HepG2 (cell line): ENCODE results near the gene TAF1D. TPM values are rescaled to one million over a fixed set of nuclear protein-coding genes. Genes with fewer than 3 reads are reported as not detected.

Experiments used
- BORCS8-MEF2B ChIP-seq: sonication (generic); formaldehyde crosslinking; IDR thresholded peaks from 2 replicates; pipeline ENCODE4 v1.8.0; 2022; ENCODE audit warnings: mild to moderate bottlenecking, missing genetic modification reagents
- DMAP1 ChIP-seq: IDR thresholded peaks from 2 replicates; pipeline ENCODE4 v1.6.1; 2016
- FLYWCH1 ChIP-seq: sonication (generic); formaldehyde crosslinking; IDR thresholded peaks from 2 replicates; pipeline ENCODE4 v1.8.1; 2023; ENCODE audit warnings: mild to moderate bottlenecking, missing genetic modification reagents
- FOXM1 ChIP-seq: sonication (generic); formaldehyde crosslinking; IDR thresholded peaks from 2 replicates; pipeline ENCODE4 v1.5.0; 2020; ENCODE audit warnings: missing genetic modification reagents
- KDM5B ChIP-seq: sonication (generic); formaldehyde crosslinking; IDR thresholded peaks from 2 replicates; pipeline ENCODE4 v1.4.0; 2020; ENCODE audit warnings: missing genetic modification reagents, mild to moderate bottlenecking, borderline replicate concordance
- KDM6A ChIP-seq: IDR thresholded peaks from 2 replicates; pipeline ENCODE4 v1.6.1; 2016; ENCODE audit warnings: low read depth
- NFATC3 ChIP-seq: sonication (generic); formaldehyde crosslinking; IDR thresholded peaks from 2 replicates; pipeline ENCODE4 v1.5.1; 2020; ENCODE audit warnings: mild to moderate bottlenecking, missing genetic modification reagents
- NFYB ChIP-seq: sonication (generic); formaldehyde crosslinking; IDR thresholded peaks from 2 replicates; pipeline ENCODE4 v1.4.0; 2020; ENCODE audit warnings: missing genetic modification reagents
- SAP130 ChIP-seq: IDR thresholded peaks from 2 replicates; pipeline ENCODE4 v1.6.1; 2016; ENCODE audit warnings: low read depth
- SIX4 ChIP-seq: sonication (generic); formaldehyde crosslinking; IDR thresholded peaks from 2 replicates; pipeline ENCODE4 v1.4.0; 2020; ENCODE audit warnings: missing genetic modification reagents
- SMAD9 ChIP-seq: sonication (generic); formaldehyde crosslinking; IDR thresholded peaks from 2 replicates; pipeline ENCODE4 v1.5.1; 2020; ENCODE audit warnings: mild to moderate bottlenecking, missing genetic modification reagents
- SMC3 ChIP-seq: IDR thresholded peaks from 2 replicates; pipeline ENCODE4 v1.6.1; 2011; ENCODE audit warnings: low read length, improper control_type of control experiment
- ZBTB7A ChIP-seq: sonication (generic); formaldehyde crosslinking; IDR thresholded peaks from 2 replicates; pipeline ENCODE4 v1.8.0; 2022; ENCODE audit warnings: mild to moderate bottlenecking, missing genetic modification reagents
- ZMYM3 ChIP-seq: sonication (generic); formaldehyde crosslinking; IDR thresholded peaks from 2 replicates; pipeline ENCODE4 v1.5.1; 2020; ENCODE audit warnings: mild to moderate bottlenecking, missing genetic modification reagents
- ZNF136 ChIP-seq: sonication (generic); formaldehyde crosslinking; IDR thresholded peaks from 2 replicates; pipeline ENCODE4 v1.8.1; 2022; ENCODE audit warnings: low read depth, mild to moderate bottlenecking, moderate library complexity, missing genetic modification reagents
- ZNF326 ChIP-seq: sonication (generic); formaldehyde crosslinking; IDR thresholded peaks from 2 replicates; pipeline ENCODE4 v1.4.0; 2020; ENCODE audit warnings: missing genetic modification reagents, borderline replicate concordance
- ZNF367 ChIP-seq: sonication (generic); formaldehyde crosslinking; IDR thresholded peaks from 2 replicates; pipeline ENCODE4 v1.4.0; 2020; ENCODE audit warnings: missing genetic modification reagents, borderline replicate concordance
- ZNF629 ChIP-seq: sonication (generic); formaldehyde crosslinking; conservative IDR thresholded peaks from 2 replicates; pipeline ENCODE4 v1.5.0; 2020; ENCODE audit warnings: missing genetic modification reagents
- ZNF709 ChIP-seq: sonication (generic); formaldehyde crosslinking; IDR thresholded peaks from 2 replicates; pipeline ENCODE4 v1.5.0; 2020; ENCODE audit warnings: mild to moderate bottlenecking, missing genetic modification reagents
- ZNF780A ChIP-seq: sonication (generic); formaldehyde crosslinking; IDR thresholded peaks from 2 replicates; pipeline ENCODE4 v1.8.0; 2022; ENCODE audit warnings: mild to moderate bottlenecking, missing genetic modification reagents, moderate library complexity
- polyA plus RNA-seq, 8 experiments: library from polyadenylated mRNA; depleted of rRNA in 3 of 8; stranded (reverse) in 7 of 8; unstranded in 1 of 8; fragments of >200 nt; fragmentation: Illumina TruSeq in 4 of 8; extraction: Trizol in 4 of 8; gene quantifications; 2 replicates each; pipeline versions ENCODE4 v1.2.1 to v1.2.3, GENCODE V29; 2011 to 2016; ENCODE audit warnings: low read depth in 4 of 8, missing spikeins in 1 of 8, mixed read lengths in 1 of 8; ENCODE audit not compliant: insufficient read depth in 1 of 8
- total RNA-seq, 5 experiments: library from RNA; depleted of rRNA; stranded (reverse); fragments of >200 nt; fragmentation: Illumina TruSeq; extraction: Trizol; gene quantifications; 2 replicates each; pipeline ENCODE4 v1.2.3, GENCODE V29; 2016; ENCODE audit warnings: low read depth in 1 of 5
- TF ChIP-seq, protein P1 (sequence below): sonication (generic); formaldehyde crosslinking; IDR thresholded peaks from 2 replicates; pipeline ENCODE4 v1.4.0; 2020; ENCODE audit warnings: mild to moderate bottlenecking, missing genetic modification reagents
- TF ChIP-seq, protein P2 (sequence below): sonication (generic); formaldehyde crosslinking; IDR thresholded peaks from 2 replicates; pipeline ENCODE4 v1.8.0; 2022; ENCODE audit warnings: missing genetic modification reagents, mild to moderate bottlenecking, moderate library complexity, borderline replicate concordance
- TF ChIP-seq, protein P3 (sequence below): sonication (generic); formaldehyde crosslinking; IDR thresholded peaks from 2 replicates; pipeline ENCODE4 v1.4.0; 2020; ENCODE audit warnings: missing genetic modification reagents

TAF1D gene
- total and polyA plus RNA-seq, 2 of the 13 experiments (the other 11 are each of a cell fraction or from before 2014, with no cell fraction given), result 132 to 207 TPM

DNA sequence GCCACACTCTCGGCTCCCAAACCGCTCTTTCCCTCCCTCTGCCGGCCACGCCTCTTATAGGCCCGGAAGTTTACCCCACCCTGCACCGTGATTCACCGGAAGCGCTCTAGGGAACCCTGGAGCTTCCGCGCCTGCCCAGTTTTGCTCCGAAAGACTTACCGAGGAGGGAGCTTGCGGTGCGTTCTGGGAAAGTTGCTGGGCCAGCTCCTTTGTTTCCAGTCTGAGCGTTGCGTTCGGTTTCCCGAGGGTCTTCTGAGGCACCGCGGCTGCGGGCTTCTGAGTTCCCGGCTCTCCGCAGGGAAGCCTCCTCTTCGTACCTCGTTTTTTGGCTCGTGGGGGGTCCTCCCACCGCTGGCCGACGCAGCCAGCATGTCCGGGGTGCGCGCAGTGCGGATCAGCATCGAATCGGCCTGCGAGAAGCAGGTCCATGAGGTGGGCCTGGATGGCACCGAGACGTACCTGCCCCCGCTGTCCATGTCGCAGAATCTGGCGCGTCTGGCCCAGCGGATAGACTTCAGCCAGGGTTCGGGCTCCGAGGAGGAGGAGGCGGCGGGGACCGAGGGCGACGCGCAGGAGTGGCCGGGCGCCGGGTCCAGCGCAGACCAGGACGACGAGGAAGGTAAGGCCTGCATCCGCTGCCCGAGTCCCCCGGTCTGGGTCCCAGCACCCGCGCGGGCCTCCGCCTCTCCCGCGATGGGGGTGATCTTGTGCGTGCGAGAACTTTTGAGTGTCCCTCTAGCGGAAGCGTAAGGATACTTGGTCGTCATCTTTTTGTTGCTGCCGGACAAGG lies 43.0 kb upstream of the TAF1D start, which contains the start of gene MED17 (continued):
- TF ChIP-seq, protein P1, sequence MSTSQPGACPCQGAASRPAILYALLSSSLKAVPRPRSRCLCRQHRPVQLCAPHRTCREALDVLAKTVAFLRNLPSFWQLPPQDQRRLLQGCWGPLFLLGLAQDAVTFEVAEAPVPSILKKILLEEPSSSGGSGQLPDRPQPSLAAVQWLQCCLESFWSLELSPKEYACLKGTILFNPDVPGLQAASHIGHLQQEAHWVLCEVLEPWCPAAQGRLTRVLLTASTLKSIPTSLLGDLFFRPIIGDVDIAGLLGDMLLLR (CRISPR knock-in tag), result peak; percentile 50; the same call in 1 of the 2 replicates
- TF ChIP-seq KDM6A (CRISPR knock-in tag) (no peak), ZNF780A (CRISPR knock-in tag) (no peak), ZMYM3 (CRISPR knock-in tag) (0 out of 2 replicates have a peak, but pooled peaks have one; percentile 19), DMAP1 (CRISPR knock-in tag) (peak; percentile 88; the same call in 1 of the 2 replicates), KDM5B (CRISPR knock-in tag) (peak; percentile 86), FOXM1 (no peak), ZBTB7A (CRISPR knock-in tag) (no peak; the same call in 1 of the 2 replicates), NFATC3 (CRISPR knock-in tag) (no peak), SAP130 (CRISPR knock-in tag) (peak; percentile 87), FLYWCH1 (CRISPR knock-in tag) (peak; percentile 85; the same call in 1 of the 2 replicates), ZNF629 (0 out of 2 replicates have a peak, but pooled peaks have one; percentile 5), ZNF326 (CRISPR knock-in tag) (no peak), BORCS8-MEF2B (CRISPR knock-in tag) (no peak), ZNF709 (CRISPR knock-in tag) (peak; percentile 50; the same call in 1 of the 2 replicates), ZNF136 (CRISPR knock-in tag) (0 out of 2 replicates have a peak, but pooled peaks have one; percentile 15), ZNF367 (CRISPR knock-in tag) (no peak), SMAD9 (CRISPR knock-in tag) (0 out of 2 replicates have a peak, but pooled peaks have one; percentile 19), SIX4 (no peak), NFYB (CRISPR knock-in tag) (peak; percentile 25; the same call in 1 of the 2 replicates), SMC3 (no peak)
- TF ChIP-seq, protein P2, sequence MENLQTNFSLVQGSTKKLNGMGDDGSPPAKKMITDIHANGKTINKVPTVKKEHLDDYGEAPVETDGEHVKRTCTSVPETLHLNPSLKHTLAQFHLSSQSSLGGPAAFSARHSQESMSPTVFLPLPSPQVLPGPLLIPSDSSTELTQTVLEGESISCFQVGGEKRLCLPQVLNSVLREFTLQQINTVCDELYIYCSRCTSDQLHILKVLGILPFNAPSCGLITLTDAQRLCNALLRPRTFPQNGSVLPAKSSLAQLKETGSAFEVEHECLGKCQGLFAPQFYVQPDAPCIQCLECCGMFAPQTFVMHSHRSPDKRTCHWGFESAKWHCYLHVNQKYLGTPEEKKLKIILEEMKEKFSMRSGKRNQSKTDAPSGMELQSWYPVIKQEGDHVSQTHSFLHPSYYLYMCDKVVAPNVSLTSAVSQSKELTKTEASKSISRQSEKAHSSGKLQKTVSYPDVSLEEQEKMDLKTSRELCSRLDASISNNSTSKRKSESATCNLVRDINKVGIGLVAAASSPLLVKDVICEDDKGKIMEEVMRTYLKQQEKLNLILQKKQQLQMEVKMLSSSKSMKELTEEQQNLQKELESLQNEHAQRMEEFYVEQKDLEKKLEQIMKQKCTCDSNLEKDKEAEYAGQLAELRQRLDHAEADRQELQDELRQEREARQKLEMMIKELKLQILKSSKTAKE, result no peak; the same call in 1 of the 2 replicates
- TF ChIP-seq, protein P3, sequence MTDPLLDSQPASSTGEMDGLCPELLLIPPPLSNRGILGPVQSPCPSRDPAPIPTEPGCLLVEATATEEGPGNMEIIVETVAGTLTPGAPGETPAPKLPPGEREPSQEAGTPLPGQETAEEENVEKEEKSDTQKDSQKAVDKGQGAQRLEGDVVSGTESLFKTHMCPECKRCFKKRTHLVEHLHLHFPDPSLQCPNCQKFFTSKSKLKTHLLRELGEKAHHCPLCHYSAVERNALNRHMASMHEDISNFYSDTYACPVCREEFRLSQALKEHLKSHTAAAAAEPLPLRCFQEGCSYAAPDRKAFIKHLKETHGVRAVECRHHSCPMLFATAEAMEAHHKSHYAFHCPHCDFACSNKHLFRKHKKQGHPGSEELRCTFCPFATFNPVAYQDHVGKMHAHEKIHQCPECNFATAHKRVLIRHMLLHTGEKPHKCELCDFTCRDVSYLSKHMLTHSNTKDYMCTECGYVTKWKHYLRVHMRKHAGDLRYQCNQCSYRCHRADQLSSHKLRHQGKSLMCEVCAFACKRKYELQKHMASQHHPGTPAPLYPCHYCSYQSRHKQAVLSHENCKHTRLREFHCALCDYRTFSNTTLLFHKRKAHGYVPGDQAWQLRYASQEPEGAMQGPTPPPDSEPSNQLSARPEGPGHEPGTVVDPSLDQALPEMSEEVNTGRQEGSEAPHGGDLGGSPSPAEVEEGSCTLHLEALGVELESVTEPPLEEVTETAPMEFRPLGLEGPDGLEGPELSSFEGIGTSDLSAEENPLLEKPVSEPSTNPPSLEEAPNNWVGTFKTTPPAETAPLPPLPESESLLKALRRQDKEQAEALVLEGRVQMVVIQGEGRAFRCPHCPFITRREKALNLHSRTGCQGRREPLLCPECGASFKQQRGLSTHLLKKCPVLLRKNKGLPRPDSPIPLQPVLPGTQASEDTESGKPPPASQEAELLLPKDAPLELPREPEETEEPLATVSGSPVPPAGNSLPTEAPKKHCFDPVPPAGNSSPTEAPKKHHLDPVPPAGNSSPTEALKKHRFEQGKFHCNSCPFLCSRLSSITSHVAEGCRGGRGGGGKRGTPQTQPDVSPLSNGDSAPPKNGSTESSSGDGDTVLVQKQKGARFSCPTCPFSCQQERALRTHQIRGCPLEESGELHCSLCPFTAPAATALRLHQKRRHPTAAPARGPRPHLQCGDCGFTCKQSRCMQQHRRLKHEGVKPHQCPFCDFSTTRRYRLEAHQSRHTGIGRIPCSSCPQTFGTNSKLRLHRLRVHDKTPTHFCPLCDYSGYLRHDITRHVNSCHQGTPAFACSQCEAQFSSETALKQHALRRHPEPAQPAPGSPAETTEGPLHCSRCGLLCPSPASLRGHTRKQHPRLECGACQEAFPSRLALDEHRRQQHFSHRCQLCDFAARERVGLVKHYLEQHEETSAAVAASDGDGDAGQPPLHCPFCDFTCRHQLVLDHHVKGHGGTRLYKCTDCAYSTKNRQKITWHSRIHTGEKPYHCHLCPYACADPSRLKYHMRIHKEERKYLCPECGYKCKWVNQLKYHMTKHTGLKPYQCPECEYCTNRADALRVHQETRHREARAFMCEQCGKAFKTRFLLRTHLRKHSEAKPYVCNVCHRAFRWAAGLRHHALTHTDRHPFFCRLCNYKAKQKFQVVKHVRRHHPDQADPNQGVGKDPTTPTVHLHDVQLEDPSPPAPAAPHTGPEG (CRISPR knock-in tag), result peak; percentile 64
